ENCODE data around the gene CNST. TPM values are rescaled to one million over a fixed set of nuclear protein-coding genes. Genes with fewer than 3 reads are reported as not detected.

Gene CNST
- total and polyA plus RNA-seq, 9 of the 15 experiments (the other 6 are each of a cell fraction or from before 2014, with no cell fraction given): 17.0 to 55.3 (median 30.8) TPM

DNA sequence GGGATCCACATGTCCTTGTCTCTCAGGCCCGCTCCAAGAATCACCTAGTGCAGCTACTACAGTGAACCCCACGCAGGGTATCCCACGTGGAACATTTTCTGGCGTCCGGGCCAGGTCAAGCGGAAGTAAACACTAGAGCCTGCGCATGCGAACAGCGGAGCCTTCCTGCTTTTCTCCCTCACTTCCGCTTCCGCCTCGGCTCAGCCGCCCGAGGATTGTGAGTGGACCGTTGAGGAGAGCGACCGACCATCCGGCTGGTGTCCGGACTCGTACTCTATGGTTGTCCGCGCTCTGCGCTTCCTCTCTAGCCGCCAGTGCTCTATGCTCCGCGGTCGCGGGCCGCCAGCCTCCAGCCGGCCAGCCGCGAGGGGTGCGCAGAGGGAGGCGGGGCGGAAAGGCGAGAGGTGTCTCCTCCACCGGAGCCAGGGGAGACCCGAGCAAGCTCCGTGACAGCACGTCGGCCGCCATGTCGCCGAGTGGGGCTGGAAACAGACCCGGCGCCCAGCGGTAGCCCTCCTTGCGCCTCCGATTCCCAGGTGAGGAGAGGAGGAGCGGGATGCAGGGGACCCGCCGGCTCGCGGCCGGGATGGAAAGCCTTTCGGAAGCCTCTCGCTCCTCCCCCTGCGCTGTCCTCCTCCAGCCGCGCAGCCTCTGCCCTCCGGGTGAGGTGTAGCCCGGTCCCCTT, at the start of gene CNST, which contains the start of gene TFB2M (continued):
- TF ChIP-seq HIVEP1 (CRISPR knock-in tag; IDR thresholded peaks at IDR 0.05) (0 out of 2 replicates have a peak, but pooled peaks have one; percentile 45), KDM1A (IDR thresholded peaks at IDR 0.05) (no peak), ELF4 (CRISPR knock-in tag; IDR thresholded peaks at IDR 0.05) (0 out of 2 replicates have a peak, but pooled peaks have one; percentile 61), ETV1 (tag; conservative IDR thresholded peaks at IDR 0.05; ENCODE audit: low read depth) (peak; percentile 66; the same call in 1 of the 2 replicates), CSDE1 (IDR thresholded peaks at IDR 0.05) (no peak), NRF1 (conservative IDR thresholded peaks at IDR 0.05 in 1 of 2, IDR thresholded peaks at IDR 0.05 in 1 of 2) (peak; percentile 99), RB1 (IDR thresholded peaks at IDR 0.05; ENCODE audit: low read depth) (peak; percentile 84), ZNF224 (CRISPR knock-in tag; IDR thresholded peaks at IDR 0.05) (no peak), TRIM28 (IDR thresholded peaks at IDR 0.05) (no peak; the same call in 1 of the 2 replicates), CBFB (CRISPR knock-in tag; IDR thresholded peaks at IDR 0.05) (0 out of 2 replicates have a peak, but pooled peaks have one; percentile 58), L3MBTL2 (IDR thresholded peaks at IDR 0.05) (peak; percentile 51; the same call in 1 of the 2 replicates), POLR2G (IDR thresholded peaks at IDR 0.05; ENCODE audit: low read depth, low read length) (peak; percentile 97), ZNF12 (CRISPR knock-in tag; IDR thresholded peaks at IDR 0.05) (0 out of 2 replicates have a peak, but pooled peaks have one; percentile 35), NONO (IDR thresholded peaks at IDR 0.05; ENCODE audit: low read depth in 2 of 2, low read length in 1 of 2) (peak in 1 of 2 experiments; percentile 19; a peak in 1 of 4 replicates), HNRNPH1 (optimal IDR thresholded peaks at IDR 0.05; ENCODE audit: low read depth, low read length) (no peak), ZNF699 (CRISPR knock-in tag; IDR thresholded peaks at IDR 0.05; ENCODE audit: insufficient replicate concordance) (no peak), BRCA1 (IDR thresholded peaks at IDR 0.05) (no peak), BRCA1 (CRISPR knock-in tag; IDR thresholded peaks at IDR 0.05) (no peak)
- TF ChIP-seq, protein P1, sequence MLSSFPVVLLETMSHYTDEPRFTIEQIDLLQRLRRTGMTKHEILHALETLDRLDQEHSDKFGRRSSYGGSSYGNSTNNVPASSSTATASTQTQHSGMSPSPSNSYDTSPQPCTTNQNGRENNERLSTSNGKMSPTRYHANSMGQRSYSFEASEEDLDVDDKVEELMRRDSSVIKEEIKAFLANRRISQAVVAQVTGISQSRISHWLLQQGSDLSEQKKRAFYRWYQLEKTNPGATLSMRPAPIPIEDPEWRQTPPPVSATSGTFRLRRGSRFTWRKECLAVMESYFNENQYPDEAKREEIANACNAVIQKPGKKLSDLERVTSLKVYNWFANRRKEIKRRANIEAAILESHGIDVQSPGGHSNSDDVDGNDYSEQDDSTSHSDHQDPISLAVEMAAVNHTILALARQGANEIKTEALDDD (IDR thresholded peaks at IDR 0.05): no peak
- TF ChIP-seq, protein P2, sequence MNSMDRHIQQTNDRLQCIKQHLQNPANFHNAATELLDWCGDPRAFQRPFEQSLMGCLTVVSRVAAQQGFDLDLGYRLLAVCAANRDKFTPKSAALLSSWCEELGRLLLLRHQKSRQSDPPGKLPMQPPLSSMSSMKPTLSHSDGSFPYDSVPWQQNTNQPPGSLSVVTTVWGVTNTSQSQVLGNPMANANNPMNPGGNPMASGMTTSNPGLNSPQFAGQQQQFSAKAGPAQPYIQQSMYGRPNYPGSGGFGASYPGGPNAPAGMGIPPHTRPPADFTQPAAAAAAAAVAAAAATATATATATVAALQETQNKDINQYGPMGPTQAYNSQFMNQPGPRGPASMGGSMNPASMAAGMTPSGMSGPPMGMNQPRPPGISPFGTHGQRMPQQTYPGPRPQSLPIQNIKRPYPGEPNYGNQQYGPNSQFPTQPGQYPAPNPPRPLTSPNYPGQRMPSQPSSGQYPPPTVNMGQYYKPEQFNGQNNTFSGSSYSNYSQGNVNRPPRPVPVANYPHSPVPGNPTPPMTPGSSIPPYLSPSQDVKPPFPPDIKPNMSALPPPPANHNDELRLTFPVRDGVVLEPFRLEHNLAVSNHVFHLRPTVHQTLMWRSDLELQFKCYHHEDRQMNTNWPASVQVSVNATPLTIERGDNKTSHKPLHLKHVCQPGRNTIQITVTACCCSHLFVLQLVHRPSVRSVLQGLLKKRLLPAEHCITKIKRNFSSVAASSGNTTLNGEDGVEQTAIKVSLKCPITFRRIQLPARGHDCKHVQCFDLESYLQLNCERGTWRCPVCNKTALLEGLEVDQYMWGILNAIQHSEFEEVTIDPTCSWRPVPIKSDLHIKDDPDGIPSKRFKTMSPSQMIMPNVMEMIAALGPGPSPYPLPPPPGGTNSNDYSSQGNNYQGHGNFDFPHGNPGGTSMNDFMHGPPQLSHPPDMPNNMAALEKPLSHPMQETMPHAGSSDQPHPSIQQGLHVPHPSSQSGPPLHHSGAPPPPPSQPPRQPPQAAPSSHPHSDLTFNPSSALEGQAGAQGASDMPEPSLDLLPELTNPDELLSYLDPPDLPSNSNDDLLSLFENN (IDR thresholded peaks at IDR 0.05; ENCODE audit: low read depth in 2 of 2, low read length in 2 of 2): 0 out of 4 replicates have a peak, but pooled peaks of 1 of the 2 experiments have one; percentile 9
- TF ChIP-seq, protein P3, sequence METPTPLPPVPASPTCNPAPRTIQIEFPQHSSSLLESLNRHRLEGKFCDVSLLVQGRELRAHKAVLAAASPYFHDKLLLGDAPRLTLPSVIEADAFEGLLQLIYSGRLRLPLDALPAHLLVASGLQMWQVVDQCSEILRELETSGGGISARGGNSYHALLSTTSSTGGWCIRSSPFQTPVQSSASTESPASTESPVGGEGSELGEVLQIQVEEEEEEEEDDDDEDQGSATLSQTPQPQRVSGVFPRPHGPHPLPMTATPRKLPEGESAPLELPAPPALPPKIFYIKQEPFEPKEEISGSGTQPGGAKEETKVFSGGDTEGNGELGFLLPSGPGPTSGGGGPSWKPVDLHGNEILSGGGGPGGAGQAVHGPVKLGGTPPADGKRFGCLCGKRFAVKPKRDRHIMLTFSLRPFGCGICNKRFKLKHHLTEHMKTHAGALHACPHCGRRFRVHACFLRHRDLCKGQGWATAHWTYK (CRISPR knock-in tag; IDR thresholded peaks at IDR 0.05): peak; percentile 61; the same call in 1 of the 2 replicates
- TF ChIP-seq, protein P4, sequence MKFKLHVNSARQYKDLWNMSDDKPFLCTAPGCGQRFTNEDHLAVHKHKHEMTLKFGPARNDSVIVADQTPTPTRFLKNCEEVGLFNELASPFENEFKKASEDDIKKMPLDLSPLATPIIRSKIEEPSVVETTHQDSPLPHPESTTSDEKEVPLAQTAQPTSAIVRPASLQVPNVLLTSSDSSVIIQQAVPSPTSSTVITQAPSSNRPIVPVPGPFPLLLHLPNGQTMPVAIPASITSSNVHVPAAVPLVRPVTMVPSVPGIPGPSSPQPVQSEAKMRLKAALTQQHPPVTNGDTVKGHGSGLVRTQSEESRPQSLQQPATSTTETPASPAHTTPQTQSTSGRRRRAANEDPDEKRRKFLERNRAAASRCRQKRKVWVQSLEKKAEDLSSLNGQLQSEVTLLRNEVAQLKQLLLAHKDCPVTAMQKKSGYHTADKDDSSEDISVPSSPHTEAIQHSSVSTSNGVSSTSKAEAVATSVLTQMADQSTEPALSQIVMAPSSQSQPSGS (CRISPR knock-in tag; IDR thresholded peaks at IDR 0.05): no peak

Data from K562 (cell line).